HG02763 (cell line): ENCODE measurements around the gene CHPF2.

ENCODE experiments used
- ATAC-seq: cut with Tn5 transposase; IDR thresholded peaks from one replicate; pipeline ENCODE4 v1.9.1; 2021; ENCODE audit warnings: mild to moderate bottlenecking, moderate library complexity; ENCODE audit not compliant: unreplicated experiment

The CHPF2 gene

GRCh38 chr7:151205730-151206129 lies 26.6 kb upstream of the CHPF2 start:
- no peak for ATAC-seq

- no peak for ATAC-seq
These were observed 25.4 kb upstream of the CHPF2 start for GRCh38 chr7:151206914-151207313.

DNA sequence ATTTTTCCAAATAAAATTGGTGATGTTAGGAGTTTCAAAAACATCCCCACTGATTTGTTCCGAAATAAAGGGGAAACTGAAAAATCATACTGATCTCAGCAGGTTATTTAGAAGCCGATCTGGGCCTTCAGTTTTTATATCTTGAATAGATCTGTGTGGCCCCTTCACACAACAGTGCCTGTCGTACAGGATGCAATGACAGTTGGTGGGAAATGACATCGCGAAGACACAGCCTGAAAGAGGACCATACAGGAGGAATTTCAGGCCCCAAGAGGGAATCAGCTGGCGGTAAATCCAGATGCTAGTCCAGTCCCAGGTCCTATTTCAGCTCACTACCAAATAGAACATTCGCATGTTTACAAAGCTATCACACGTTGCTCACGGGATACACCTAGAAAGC lies 25.0 kb upstream of the CHPF2 start:
- ATAC-seq, result no peak

GRCh38 chr7:151207804-151208203 lies 24.5 kb upstream of the CHPF2 start:
- no peak for ATAC-seq

GRCh38 chr7:151208253-151208862 lies 23.9 kb upstream of the CHPF2 start:
- ATAC-seq, result no peak

DNA sequence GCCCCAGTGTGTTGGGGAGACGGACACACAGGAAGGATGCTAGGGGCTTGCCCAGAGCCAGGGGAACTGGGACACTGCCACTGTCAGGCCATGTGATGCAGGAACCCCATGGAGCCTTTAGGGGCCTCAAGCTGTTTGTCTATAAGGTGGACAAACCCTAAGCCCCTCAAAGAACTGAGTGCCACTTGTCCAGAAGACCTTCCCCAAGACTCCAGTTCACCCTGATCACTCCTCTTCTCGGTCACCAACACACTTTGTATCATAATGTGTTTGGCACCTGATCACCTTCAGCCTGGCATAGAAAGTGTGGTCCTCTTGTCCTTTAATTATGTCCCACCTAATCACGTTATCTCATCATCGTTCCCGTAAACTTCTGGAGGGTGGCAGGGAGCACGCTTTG lies 22.7 kb upstream of the CHPF2 start:
- no peak for ATAC-seq

DNA sequence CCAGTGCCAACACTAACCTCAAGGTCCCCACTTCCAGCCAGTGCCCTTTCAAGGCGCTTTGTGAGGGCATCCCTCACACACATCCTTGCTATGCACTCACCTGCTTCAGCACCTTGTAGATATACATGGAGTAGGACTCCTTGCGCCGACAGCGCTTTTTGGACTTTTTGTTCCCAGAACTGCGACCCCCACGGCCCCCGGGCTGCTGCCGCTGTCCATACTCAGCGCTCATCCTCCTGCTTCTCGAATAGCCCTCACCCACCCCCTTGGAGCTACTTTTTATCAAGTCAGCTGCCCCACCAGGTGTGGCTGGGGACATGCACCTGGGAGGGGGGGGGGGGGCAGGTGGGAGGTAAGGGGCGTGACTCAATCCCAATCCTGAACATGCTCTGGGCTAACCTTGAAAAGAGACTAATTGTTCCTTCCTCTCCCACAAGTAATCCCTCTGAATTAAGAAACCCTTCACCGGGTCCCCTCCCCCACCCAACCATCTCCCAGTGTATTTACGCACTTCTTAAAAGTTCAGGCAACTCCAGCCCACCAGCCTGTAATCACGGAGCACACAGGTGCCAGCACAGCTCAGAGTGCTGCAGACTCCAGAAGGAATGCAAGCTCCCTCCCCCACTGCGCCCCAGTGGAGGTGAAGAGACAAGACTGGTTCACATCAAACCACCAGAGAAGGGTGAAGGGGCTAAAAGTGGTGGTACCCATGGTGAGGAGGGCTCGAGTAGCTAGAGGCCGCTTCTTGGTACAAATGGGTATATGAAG lies 22.0 kb upstream of the CHPF2 start, which contains the start of gene H2BK1:
Gene H2BK1, minus strand, starts transcription at position 402 of the 768 bp plus-strand sequence. Its CDS starts 170 bp downstream, at position 232.
- ATAC-seq, result no peak

GRCh38 chr7:151211155-151211772 lies 21.0 kb upstream of the CHPF2 start:
- ATAC-seq, result no peak

DNA sequence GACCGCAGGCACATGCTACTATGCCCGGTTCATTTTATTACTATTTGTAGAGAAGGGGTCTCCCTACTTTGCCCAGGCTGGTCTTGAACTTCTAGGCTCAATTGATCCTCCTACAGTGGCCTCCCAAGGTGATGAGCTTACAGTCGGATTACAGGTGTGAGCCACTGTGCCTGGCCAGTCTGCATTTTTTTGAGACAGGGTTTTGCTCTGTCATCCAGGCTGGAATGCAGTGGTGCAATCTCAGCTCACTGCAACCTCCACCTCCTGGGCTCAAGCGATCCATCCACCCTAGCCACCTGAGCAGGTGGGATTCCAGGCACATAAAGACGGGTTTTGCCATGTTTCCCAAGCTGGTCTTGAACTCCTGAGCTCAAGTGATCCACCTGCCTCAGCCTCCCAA lies 19.7 kb upstream of the CHPF2 start:
- no peak for ATAC-seq

DNA sequence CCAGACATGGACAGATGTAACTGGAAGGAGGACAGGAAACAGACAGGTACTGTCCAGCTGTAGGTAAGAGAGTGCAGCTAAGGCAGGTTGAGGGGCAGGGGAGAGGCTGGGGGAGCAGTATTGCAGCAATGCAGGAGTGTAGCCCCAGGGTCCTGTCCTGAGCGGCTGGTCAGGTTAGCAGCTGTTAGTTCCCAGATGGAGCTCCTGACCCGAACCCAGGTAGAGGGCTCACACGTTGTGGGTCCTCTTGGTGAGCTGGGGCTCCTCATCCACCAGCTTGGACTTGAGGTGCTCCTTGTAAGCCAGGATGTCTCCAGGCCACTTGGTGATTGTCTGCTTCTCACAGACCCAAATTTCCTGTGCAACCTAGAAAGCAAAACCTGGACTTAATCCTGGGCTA lies 18.5 kb upstream of the CHPF2 start:
- ATAC-seq, result no peak

GRCh38 chr7:151215396-151215795 lies 16.9 kb upstream of the CHPF2 start:
- no peak for ATAC-seq

DNA sequence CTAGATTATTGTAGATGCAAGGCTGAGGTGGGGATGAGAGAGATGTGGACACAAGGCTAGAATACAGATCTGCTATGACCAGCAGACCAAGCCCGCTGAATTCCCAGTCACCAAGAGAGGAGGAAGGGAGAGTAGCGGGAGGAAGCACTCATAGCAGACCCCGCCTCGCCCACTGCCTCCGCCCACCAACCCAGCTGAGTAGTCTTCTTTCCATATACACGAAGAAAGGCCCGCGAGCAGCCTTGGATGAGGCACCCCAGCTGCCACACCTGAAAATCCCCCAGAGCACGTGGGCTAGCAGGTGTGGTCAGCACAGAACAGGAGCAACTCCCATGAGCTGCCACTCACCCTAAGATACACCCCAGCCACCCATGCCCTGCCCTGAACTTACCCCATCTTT lies 14.1 kb upstream of the CHPF2 start:
- no peak for ATAC-seq

DNA sequence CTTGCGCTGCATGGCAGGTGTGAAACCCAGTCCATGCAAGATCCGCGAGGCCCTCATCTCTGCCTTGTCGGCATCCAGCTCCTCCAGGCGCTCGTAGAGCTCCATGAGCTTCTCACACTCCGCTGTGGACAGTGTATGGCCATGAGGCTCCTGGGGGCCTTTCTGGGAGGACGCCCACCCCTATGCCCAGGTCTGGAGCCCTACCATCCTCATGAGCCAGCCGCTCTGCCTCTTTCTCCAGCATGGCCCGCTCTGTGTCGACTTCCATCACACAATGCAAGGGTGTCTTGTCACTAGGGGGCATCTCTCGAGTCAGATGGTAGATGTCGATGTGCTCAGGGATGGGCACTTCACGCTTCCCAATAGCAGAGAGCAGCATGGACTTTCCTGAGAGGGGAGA lies 8.6 kb upstream of the CHPF2 start:
- ATAC-seq, result no peak

DNA sequence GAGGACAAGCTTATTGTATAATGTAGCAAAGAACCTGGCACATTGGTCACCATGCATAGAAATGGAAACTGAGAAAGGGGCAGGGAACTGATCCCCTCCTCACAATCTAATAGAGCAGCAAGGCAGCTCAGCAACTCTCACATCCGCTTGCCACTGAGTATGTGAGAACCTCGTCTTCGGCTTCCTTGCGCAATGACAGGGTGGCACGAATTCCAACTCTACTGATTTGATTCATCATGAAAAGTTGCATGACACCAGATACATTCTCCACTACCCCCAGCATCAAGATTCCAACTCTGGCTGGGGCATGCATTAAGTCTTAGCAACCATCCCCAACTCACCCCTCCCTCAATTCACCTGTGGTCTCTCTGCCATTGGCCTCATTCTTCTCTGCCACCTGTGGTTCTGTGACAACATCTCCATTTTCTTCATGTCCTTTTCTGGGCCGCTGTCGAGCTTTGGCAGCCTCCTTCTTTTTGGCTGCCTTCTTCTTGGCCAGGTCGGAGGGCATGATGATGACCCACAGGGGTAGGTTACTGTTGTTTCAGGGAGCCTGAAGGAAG lies 6.3 kb upstream of the CHPF2 start:
- ATAC-seq, result no peak

DNA sequence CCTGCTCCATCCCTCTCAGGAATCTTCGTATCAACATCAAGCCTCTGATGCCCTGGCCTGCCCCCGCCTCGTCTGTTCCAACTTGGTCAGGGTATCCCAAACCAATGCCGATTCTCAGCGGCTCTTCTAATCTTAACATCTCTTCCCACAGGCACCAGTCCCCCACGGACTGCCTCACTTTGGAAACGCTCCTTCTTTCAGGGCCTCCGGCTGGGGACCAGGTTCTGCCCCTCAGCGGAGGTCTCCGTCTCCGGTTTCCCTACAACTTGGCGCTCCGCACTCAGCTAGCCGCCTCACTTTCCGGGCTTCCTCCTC lies 5.8 kb upstream of the CHPF2 start:
- ATAC-seq, result no peak

DNA sequence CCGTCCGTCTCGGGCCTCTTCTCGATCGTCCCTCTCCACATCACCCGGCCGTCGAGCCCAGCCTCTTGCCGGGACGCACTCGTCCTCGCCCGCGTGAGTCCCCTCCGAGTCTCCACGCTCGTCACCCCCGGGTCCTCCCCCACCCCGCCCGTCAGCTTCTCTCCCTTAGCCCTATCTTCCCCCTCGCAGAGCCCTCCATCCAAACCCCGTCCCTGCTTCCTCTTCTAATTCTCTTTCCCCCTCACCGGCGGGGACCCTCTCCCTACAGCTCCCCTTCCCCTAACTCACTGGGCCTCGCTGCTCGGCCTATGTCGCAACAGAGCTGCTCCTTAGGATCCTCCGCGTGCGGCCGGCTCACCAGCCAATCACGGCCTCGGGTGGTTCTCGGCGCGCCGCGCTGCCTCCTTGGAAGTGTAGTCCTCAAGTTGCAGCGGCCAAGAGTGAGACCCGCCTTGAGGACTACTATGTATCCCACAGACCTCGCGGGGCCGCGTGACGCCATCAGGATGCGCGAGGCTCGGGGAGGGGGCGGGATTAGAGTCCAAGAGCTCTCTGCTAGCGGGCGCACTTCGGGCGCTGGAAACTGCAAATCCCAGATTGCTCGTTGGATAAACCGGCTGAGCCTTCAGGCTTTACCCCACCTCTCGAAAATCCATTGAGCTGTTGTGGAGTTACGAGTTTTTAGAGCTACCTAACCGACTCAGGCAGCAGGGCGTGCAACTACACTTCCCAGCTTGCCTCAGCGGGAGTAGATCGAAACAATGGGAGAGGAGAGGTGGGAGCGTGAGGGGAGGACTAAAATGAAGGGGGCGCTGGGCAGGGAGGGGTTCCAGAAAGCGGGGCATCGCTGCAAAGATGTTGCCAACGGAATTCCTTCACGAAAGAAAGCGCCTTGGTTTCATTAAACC lies 5.2 kb upstream of the CHPF2 start, which contains the start of gene ABCF2:
Gene ABCF2, minus strand, starts transcription at position 331 of the 908 bp plus-strand sequence. CDS start 747 bp downstream, outside the sequence.
- ATAC-seq, result peak; percentile 100

DNA sequence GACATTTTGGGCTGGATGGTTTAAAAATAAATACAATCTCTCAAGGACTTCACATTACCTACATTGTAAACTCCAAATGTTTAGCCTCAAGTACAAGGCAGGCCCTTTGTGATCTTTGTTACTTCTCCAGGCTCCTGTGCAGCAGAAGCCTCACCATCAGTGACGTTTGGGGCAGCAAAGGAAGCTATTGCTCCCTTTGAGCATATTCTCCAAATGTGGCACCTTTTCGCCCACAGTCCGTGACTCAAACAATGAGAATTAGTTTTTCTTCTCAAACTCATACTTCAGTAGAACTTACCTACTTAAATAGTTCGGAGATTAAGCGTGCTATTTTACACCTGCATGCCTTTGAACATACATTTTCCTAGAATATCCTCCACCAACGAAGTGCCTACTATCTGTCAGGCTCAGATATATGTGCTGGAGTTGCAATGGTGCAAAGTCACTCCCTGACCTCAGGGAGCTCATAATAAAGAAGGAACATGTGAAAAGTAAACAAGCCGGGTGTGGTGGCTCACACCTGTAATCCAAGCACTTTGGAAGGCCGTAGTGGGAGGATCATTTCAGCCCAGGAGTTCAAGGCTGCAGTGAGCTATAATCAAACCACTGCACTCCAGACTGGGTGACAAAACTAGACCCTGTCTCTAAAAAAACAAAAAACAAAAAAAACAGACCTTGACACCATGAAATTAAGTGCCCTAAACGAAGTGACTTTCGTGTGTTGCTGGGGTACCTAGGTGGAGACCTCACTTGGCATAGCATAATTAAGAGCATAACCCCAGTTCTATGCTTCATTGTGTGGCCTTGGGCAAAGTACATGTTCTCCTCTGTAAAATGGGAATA lies 4.0 kb upstream of the CHPF2 start:
- ATAC-seq, result no peak

DNA sequence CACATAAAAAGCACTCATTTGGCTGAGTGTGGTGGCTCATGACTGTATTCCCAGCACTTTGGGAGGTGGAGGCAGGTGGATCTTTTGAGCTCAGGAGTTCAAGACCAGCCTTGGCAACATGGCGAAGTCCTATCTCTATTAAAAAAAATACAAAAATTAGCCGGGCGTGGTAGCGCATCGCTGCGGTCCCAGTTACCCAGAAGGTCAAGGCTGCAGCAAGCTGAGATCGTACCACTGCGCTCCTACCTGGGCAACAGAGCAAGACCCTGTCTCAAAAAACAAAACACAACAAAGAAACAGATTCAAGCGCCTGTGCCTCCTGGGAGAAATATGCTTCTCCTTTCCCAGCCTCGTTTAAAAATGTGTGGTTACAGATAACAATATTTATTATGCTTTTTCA lies 3.0 kb upstream of the CHPF2 start:
- no peak for ATAC-seq

DNA sequence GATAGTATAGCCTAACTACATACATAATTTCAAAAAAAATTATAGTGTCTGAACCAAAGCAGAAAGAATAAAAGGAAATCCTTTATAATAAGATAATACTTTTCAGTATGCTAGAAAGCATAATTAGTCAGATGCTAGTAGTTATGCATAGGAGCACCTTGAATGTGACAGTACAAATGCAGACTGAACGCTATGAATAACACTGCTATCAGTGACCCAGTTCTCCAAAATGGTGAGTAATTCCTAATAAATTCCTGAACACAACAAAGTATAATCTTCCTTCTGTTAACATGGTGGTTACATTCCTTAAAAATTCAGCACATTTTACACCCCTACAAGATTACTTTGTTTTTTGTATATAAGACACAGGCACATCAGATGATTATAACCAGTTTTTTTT lies 1.2 kb upstream of the CHPF2 start:
- ATAC-seq, result no peak
